H1 (cell line): ENCODE data around the gene TNS1. TPM values are rescaled to one million over a fixed set of nuclear protein-coding genes. Genes with fewer than 3 reads are reported as not detected.

ENCODE experiments used
- ASH2L ChIP-seq: fragments of 200-600, 300-600 bp; sonication (generic); IDR thresholded peaks from one replicate; pipeline ENCODE4 v1.7.1; 2017; ENCODE audit warnings: low read length
- ATF2 ChIP-seq: IDR thresholded peaks from 2 replicates; pipeline ENCODE4 v1.6.1; 2012; ENCODE audit warnings: low read length, inconsistent platforms
- CBX5 ChIP-seq: fragments of 300-800, 300-1000 bp; sonication (generic); IDR thresholded peaks from 2 replicates; pipeline ENCODE4 v1.7.1; 2016; ENCODE audit warnings: antibody characterized with exemption, low read length, low read depth
- CEBPB ChIP-seq: IDR thresholded peaks from 2 replicates; pipeline ENCODE4 v1.6.1; 2012; ENCODE audit warnings: low read depth, low read length
- JUN ChIP-seq: IDR thresholded peaks from 2 replicates; pipeline ENCODE4 v1.6.1; 2011; ENCODE audit warnings: low read depth, mild to moderate bottlenecking, improper control_type of control experiment, low read length
- KDM4A ChIP-seq: IDR thresholded peaks from one replicate; pipeline ENCODE4 v1.7.1; 2012; ENCODE audit warnings: low read depth, mild to moderate bottlenecking, moderate library complexity, low read length, inconsistent platforms; ENCODE audit not compliant: severe bottlenecking
- MAX ChIP-seq: IDR thresholded peaks from 2 replicates; pipeline ENCODE4 v1.6.1; 2012; ENCODE audit warnings: inconsistent platforms
- NANOG ChIP-seq: IDR thresholded peaks from 2 replicates; pipeline ENCODE4 v1.6.1; 2011; ENCODE audit warnings: low read length, low read depth, mild to moderate bottlenecking, inconsistent platforms; ENCODE audit not compliant: insufficient read depth, poor library complexity, severe bottlenecking
- POU5F1 ChIP-seq: IDR thresholded peaks from 2 replicates; pipeline ENCODE4 v1.6.1; 2011; ENCODE audit warnings: low read depth, mild to moderate bottlenecking, low read length, moderate library complexity
- RAD21 ChIP-seq, 2 experiments: IDR thresholded peaks in 1 of 2; conservative IDR thresholded peaks in 1 of 2; 2 replicates each; pipeline ENCODE4 v1.6.1; 2011; ENCODE audit warnings: low read depth in 2 of 2, low read length in 2 of 2, improper control_type of control experiment in 1 of 2, inconsistent platforms in 1 of 2, mild to moderate bottlenecking in 1 of 2, moderate library complexity in 1 of 2
- RXRA ChIP-seq: IDR thresholded peaks from 2 replicates; pipeline ENCODE4 v1.6.1; 2011; ENCODE audit warnings: low read depth, mild to moderate bottlenecking, low read length, moderate library complexity; ENCODE audit not compliant: insufficient read depth
- SAP30 ChIP-seq: fragments of 300-600 bp; sonication (generic); IDR thresholded peaks from 2 replicates; pipeline ENCODE4 v1.7.1; 2012; ENCODE audit warnings: low read length, moderate library complexity, mild to moderate bottlenecking, inconsistent platforms; ENCODE audit not compliant: insufficient read depth, insufficient replicate concordance
- SIRT6 ChIP-seq: IDR thresholded peaks from one replicate; pipeline ENCODE4 v1.7.1; 2012; ENCODE audit warnings: low read length, inconsistent platforms
- SIX5 ChIP-seq: IDR thresholded peaks from 2 replicates; pipeline ENCODE4 v1.6.1; 2011; ENCODE audit warnings: mild to moderate bottlenecking, low read depth, low read length
- SRF ChIP-seq: IDR thresholded peaks from 2 replicates; pipeline ENCODE4 v1.6.1; 2011; ENCODE audit warnings: mild to moderate bottlenecking, low read depth, low read length, moderate library complexity
- SUZ12 ChIP-seq: fragments of 200-600 bp; sonication (generic); IDR thresholded peaks from 2 replicates; pipeline ENCODE4 v1.6.1; 2012; ENCODE audit warnings: mild to moderate bottlenecking, inconsistent platforms, low read length, moderate library complexity, mixed read lengths
- TBP ChIP-seq: IDR thresholded peaks from 2 replicates; pipeline ENCODE4 v1.6.1; 2011; ENCODE audit warnings: low read depth, low read length, improper control_type of control experiment
- YY1 ChIP-seq: IDR thresholded peaks from 2 replicates; pipeline ENCODE4 v1.6.1; 2011; ENCODE audit warnings: low read depth, mild to moderate bottlenecking, low read length
- polyA plus RNA-seq, 7 experiments: library from polyadenylated mRNA; depleted of rRNA in 3 of 7; stranded (reverse) in 5 of 7; unstranded in 2 of 7; fragments of >200 nt in 5 of 7; fragments of 200-250 nt in 2 of 7; gene quantifications; 1 replicate in 5 of 7; 2 replicates in 1 of 7; 4 replicates in 1 of 7; pipeline versions ENCODE4 v1.2.1 to v1.2.3, GENCODE V29; 2011 to 2013; ENCODE audit warnings: missing spikeins in 2 of 7, mixed read lengths in 2 of 7
- total RNA-seq: library from RNA; stranded (reverse); fragmentation: NEBNext Ultra II Directional; extraction: Animal tissue kit (Norgen Biotek cat#: 25700); gene quantifications from 2 replicates; pipeline ENCODE4 v1.2.1, GENCODE V29; 2021
- TF ChIP-seq, protein P1 (sequence below), 3 experiments: IDR thresholded peaks; 1 replicate in 2 of 3; 2 replicates in 1 of 3; pipeline versions ENCODE4 v1.5.1 to v1.6.1; 2011; ENCODE audit warnings: low read length in 3 of 3, mild to moderate bottlenecking in 3 of 3, inconsistent platforms in 2 of 3, low read depth in 1 of 3, moderate library complexity in 1 of 3; ENCODE audit not compliant: insufficient read depth in 1 of 3; ENCODE audit errors: control extremely low read depth in 1 of 3

Gene TNS1
- total and polyA plus RNA-seq, 2 of the 8 experiments (the other 6 are each of a cell fraction or from before 2014, with no cell fraction given) = 1.5 to 5.1 TPM

DNA sequence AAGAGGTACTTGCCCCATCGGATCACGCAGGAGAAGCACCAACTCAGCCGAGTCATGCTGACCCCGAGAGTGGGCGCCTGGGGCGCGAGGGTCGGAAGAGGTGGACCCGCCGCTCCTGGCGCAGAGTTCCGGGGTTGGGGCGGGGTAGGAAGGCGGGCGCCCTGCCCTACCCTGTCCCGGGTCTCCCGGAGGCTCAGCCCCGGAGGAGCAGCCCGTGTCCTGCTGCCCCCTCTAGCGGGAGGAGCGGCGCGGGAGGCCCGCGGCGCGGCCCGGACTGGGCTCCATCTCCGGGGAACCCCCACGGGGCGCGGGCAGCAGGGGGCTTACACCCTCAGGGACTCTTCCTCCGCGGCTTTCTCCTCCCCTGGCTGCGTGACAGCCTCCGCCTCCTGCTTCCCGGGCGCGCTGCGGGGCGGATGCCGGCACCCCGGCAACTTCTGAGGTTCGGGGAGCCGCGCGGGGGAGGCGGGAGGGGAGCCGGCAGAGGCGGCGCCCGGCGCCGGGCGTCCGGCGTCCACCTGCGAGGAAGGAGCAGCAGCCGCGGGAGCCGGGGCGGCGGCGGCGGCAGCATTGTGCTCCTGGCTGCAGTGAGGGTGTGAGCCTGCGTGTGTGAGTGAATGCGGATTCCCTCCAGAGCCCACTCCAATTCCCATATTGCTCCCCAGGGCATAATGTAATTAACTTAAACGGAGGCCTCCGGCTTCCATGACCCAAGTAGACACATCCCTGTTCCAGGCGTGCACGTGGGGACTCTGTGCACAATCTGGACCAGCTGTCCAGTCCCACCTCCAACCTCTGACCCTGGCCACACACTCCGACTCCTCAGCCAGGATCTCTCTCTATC is 7.6 kb upstream of the TNS1 start (continued):
- TF ChIP-seq, protein P1, sequence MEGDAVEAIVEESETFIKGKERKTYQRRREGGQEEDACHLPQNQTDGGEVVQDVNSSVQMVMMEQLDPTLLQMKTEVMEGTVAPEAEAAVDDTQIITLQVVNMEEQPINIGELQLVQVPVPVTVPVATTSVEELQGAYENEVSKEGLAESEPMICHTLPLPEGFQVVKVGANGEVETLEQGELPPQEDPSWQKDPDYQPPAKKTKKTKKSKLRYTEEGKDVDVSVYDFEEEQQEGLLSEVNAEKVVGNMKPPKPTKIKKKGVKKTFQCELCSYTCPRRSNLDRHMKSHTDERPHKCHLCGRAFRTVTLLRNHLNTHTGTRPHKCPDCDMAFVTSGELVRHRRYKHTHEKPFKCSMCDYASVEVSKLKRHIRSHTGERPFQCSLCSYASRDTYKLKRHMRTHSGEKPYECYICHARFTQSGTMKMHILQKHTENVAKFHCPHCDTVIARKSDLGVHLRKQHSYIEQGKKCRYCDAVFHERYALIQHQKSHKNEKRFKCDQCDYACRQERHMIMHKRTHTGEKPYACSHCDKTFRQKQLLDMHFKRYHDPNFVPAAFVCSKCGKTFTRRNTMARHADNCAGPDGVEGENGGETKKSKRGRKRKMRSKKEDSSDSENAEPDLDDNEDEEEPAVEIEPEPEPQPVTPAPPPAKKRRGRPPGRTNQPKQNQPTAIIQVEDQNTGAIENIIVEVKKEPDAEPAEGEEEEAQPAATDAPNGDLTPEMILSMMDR (IDR thresholded peaks at IDR 0.05; ENCODE audit: control extremely low read depth in 1 of 3, insufficient read depth in 1 of 3, low read depth in 1 of 3, low read length in 3 of 3) = peak in 2 of 3 experiments; percentile 18 to 29; a peak in 3 of 4 replicates
- no peak for TF ChIP-seq CEBPB
- no peak for TF ChIP-seq JUN
- TF ChIP-seq POU5F1 = no peak
- TF ChIP-seq KDM4A = peak; percentile 83
- no peak for TF ChIP-seq YY1
- TF ChIP-seq SIX5 = no peak
- peak; percentile 55 for TF ChIP-seq SUZ12
- no peak for TF ChIP-seq SRF
- TF ChIP-seq ATF2 = no peak
- TF ChIP-seq MAX = no peak
- TF ChIP-seq TBP = no peak
- no peak for TF ChIP-seq NANOG
- TF ChIP-seq RXRA = no peak
- peak in 1 of 2 experiments; percentile 42; a peak in 1 of 4 replicates for TF ChIP-seq RAD21 (IDR thresholded peaks at IDR 0.05 in 1 of 2, conservative IDR thresholded peaks at IDR 0.05 in 1 of 2; ENCODE audit: low read depth in 2 of 2, low read length in 2 of 2)
- peak; percentile 41 for TF ChIP-seq ASH2L
- TF ChIP-seq CBX5 = no peak
- no peak for TF ChIP-seq SAP30
- no peak for TF ChIP-seq SIRT6
